Right atrium auricular region (tissue), 2 donors: Measurements from ENCODE around the gene CALHM3. TPM values are rescaled to one million over a fixed set of nuclear protein-coding genes. Genes with fewer than 3 reads are reported as not detected.

Experiments
- DNase-seq: peaks from one replicate; pipeline ENCODE4 v3.0.0-alpha.2; 2019; ENCODE audit warnings: low spot score
- H3K27ac ChIP-seq, 2 donors: fragments of 200-600 bp; sonication (generic); 1 replicate in 1 of 2; 2 replicates in 1 of 2; pipeline ENCODE4 v1.5.1; 2016 to 2019
- H3K27me3 ChIP-seq, 2 donors: fragments of 200-600 bp; sonication (generic); one replicate each; pipeline versions ENCODE4 v1.5.1 to v1.6.0; 2017 to 2019
- H3K36me3 ChIP-seq: fragments of 200-600 bp; sonication (generic); one replicate; pipeline ENCODE4 v1.5.1; 2016
- H3K4me1 ChIP-seq, 2 donors: fragments of 200-600 bp; sonication (generic); one replicate each; pipeline versions ENCODE4 v1.5.1 to v1.6.0; 2017 to 2019
- H3K4me3 ChIP-seq, 2 donors: fragments of 200-600 bp; sonication (generic); 1 replicate in 1 of 2; 2 replicates in 1 of 2; pipeline ENCODE4 v1.5.1; 2017 to 2019; ENCODE audit warnings: mild to moderate bottlenecking in 1 of 2, moderate library complexity in 1 of 2
- H3K9me3 ChIP-seq, 2 donors: fragments of 200-600 bp; sonication (generic); one replicate each; pipeline ENCODE4 v1.5.1; 2019
- total RNA-seq, 2 donors: library from RNA; depleted of rRNA; stranded (reverse); fragments of >200 nt; gene quantifications; one replicate each; pipeline ENCODE4 v1.1.0, GENCODE V29; 2016
- TF ChIP-seq, protein P1 (sequence below), 2 donors: fragments of 200-600 bp; sonication (generic); IDR thresholded peaks; one replicate each; pipeline ENCODE4 v1.5.1; 2019; ENCODE audit warnings: antibody characterized with exemption in 2 of 2

Gene CALHM3
- total RNA-seq, 2 donors from 2014 or later, result not detected

- TF ChIP-seq, protein P1, sequence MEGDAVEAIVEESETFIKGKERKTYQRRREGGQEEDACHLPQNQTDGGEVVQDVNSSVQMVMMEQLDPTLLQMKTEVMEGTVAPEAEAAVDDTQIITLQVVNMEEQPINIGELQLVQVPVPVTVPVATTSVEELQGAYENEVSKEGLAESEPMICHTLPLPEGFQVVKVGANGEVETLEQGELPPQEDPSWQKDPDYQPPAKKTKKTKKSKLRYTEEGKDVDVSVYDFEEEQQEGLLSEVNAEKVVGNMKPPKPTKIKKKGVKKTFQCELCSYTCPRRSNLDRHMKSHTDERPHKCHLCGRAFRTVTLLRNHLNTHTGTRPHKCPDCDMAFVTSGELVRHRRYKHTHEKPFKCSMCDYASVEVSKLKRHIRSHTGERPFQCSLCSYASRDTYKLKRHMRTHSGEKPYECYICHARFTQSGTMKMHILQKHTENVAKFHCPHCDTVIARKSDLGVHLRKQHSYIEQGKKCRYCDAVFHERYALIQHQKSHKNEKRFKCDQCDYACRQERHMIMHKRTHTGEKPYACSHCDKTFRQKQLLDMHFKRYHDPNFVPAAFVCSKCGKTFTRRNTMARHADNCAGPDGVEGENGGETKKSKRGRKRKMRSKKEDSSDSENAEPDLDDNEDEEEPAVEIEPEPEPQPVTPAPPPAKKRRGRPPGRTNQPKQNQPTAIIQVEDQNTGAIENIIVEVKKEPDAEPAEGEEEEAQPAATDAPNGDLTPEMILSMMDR (IDR thresholded peaks at IDR 0.05), result no peak
- Histone ChIP-seq H3K27ac (peak overlapping the region in 1 of 2 donors; percentile 40), H3K36me3 (no peaks in the 10 kb centered on the region), H3K4me3 (no peak overlapping the region), H3K4me1 (no peaks in the 10 kb centered on the region), H3K9me3 (no peaks in the 10 kb centered on the region), H3K27me3 (no peaks in the 10 kb centered on the region)
- DNase-seq, result peak; percentile 70
Measured at GRCh38 chr10:103470761-103471653, 8.0 kb downstream of the CALHM3 start.

DNA sequence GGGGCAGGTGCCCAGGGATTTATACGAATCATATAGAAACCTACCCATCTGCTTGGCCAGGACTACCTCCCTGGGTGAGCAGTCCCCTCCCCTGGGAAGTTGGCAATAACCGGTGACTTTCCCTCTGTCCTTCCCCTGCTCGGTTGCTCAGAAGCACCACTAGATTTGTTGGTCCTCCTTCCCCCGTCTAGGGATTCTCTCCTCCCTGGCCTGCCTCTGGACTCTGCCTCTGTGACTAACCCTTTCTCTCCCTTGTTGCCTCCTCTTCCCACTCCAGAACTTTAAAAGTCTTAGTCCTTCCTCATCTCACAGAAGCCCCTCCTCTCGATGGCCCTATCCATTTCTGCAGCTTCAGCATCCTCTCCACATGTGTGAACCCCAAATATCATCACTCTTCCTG is 9.8 kb downstream of the CALHM3 start:
- Histone ChIP-seq H3K36me3 (no peaks in the 10 kb centered on the region), H3K9me3 (no peaks in the 10 kb centered on the region), H3K4me1 (no peaks in the 10 kb centered on the region), H3K27me3 (no peaks in the 10 kb centered on the region), H3K4me3 (no peak overlapping the region), H3K27ac (no peak overlapping the region)
- TF ChIP-seq, protein P1 (IDR thresholded peaks at IDR 0.05), result no peak
- DNase-seq, result no peak

GRCh38 chr10:103467406-103467805 is 11.6 kb downstream of the CALHM3 start:
- TF ChIP-seq, protein P1 (IDR thresholded peaks at IDR 0.05), result no peak
- Histone ChIP-seq H3K4me1 (no peaks in the 10 kb centered on the region), H3K27ac (no peak overlapping the region), H3K9me3 (no peaks in the 10 kb centered on the region), H3K27me3 (no peaks in the 10 kb centered on the region), H3K4me3 (no peak overlapping the region), H3K36me3 (no peaks in the 10 kb centered on the region)
- DNase-seq, result no peak

DNA sequence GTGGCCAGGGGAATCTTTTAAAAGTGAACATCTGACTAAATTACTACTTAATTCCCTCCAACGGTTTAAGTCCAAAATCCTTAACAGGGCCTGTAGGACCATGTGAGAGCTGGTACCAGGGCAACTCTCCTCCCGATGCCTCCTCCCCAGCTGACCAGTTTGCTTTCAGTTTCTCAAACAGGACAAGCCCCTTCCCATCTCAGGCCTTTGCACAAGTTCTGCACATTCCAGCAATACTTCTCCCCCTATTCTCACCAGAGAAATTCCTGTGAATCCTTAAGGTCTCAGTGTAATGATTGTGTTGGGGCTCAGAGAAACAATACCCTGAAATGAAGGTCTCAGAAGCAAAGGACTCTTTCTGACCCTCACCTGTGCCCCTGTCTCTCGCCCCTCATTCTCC is 12.3 kb downstream of the CALHM3 start:
- H3K4me3 ChIP-seq, result no peak overlapping the region
- TF ChIP-seq, protein P1 (IDR thresholded peaks at IDR 0.05), result no peak
- H3K27me3 ChIP-seq, result no peaks in the 10 kb centered on the region
- no peak overlapping the region for H3K27ac ChIP-seq
- no peak for DNase-seq
- H3K36me3 ChIP-seq, result no peaks in the 10 kb centered on the region
- no peaks in the 10 kb centered on the region for H3K4me1 ChIP-seq
- no peaks in the 10 kb centered on the region for H3K9me3 ChIP-seq

GRCh38 chr10:103465411-103466179 is 13.4 kb downstream of the CALHM3 start:
- TF ChIP-seq, protein P1 (IDR thresholded peaks at IDR 0.05), result no peak
- Histone ChIP-seq H3K4me3 (no peak overlapping the region), H3K27ac (no peak overlapping the region), H3K27me3 (no peaks in the 10 kb centered on the region), H3K9me3 (no peaks in the 10 kb centered on the region), H3K4me1 (no peaks in the 10 kb centered on the region), H3K36me3 (no peaks in the 10 kb centered on the region)
- DNase-seq, result no peak
